Transverse colon (tissue), 4 donors: ENCODE results near the gene BCL2L1.

ENCODE experiments used
- EP300 ChIP-seq: sonication (generic); formaldehyde crosslinking; IDR thresholded peaks from one replicate; pipeline ENCODE4 v1.6.1; 2017; ENCODE audit warnings: antibody characterized with exemption, low read depth
- POLR2A ChIP-seq: fragments of 450-650 bp; IDR thresholded peaks from one replicate; pipeline ENCODE4 v1.6.1; 2016; ENCODE audit warnings: antibody characterized with exemption, mild to moderate bottlenecking, moderate library complexity
- POLR2AphosphoS5 ChIP-seq, 3 donors: sonication (generic); formaldehyde crosslinking; IDR thresholded peaks; one replicate each; pipeline ENCODE4 v1.6.1; 2016; ENCODE audit warnings: antibody characterized with exemption in 3 of 3
- TF ChIP-seq, protein P1 (sequence below), 5 experiments: fragments of 200-600 bp in 3 of 5; fragments of 450-650 bp in 2 of 5; sonication (generic) in 3 of 5; IDR thresholded peaks; 1 replicate in 2 of 5; 2 replicates in 3 of 5; pipeline ENCODE4 v1.5.1; 2016 to 2017; ENCODE audit warnings: antibody characterized with exemption in 5 of 5, inconsistent platforms in 3 of 5, mild to moderate bottlenecking in 2 of 5, moderate library complexity in 1 of 5

GRCh38 chr20:31638317-31638716, 84.4 kb downstream of the BCL2L1 start:
- no peak for TF ChIP-seq POLR2A
- TF ChIP-seq, protein P1, sequence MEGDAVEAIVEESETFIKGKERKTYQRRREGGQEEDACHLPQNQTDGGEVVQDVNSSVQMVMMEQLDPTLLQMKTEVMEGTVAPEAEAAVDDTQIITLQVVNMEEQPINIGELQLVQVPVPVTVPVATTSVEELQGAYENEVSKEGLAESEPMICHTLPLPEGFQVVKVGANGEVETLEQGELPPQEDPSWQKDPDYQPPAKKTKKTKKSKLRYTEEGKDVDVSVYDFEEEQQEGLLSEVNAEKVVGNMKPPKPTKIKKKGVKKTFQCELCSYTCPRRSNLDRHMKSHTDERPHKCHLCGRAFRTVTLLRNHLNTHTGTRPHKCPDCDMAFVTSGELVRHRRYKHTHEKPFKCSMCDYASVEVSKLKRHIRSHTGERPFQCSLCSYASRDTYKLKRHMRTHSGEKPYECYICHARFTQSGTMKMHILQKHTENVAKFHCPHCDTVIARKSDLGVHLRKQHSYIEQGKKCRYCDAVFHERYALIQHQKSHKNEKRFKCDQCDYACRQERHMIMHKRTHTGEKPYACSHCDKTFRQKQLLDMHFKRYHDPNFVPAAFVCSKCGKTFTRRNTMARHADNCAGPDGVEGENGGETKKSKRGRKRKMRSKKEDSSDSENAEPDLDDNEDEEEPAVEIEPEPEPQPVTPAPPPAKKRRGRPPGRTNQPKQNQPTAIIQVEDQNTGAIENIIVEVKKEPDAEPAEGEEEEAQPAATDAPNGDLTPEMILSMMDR (IDR thresholded peaks at IDR 0.05): no peak
- no peak for TF ChIP-seq POLR2AphosphoS5 (IDR thresholded peaks at IDR 0.05)
- no peak for TF ChIP-seq EP300
